Measurements from ENCODE around the gene SEMG2. TPM values are rescaled to one million over a fixed set of nuclear protein-coding genes. Genes with fewer than 3 reads are reported as not detected.

SEMG2 gene
- total RNA-seq, 4 donors from 2014 or later, result not detected

DNA sequence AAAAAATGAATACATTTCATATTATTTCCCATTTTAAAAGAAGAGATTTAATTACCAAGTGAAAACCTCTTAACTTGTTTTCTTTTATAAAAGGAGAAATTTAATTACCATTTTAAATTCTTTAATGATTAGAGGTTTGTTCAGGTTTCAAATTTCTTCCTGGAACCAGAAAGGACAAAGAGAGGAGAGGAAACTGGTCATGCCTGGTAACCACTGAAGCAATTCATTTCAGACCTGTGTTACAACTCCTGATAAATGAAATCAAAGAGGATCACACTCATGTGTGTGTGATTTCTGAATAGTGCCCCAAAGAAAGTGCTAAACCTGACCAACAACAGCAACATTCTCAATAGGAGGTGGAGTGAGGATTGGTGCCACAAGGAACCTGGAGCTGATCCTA, 45.8 kb downstream of the SEMG2 start:
- TF ChIP-seq, protein P1, sequence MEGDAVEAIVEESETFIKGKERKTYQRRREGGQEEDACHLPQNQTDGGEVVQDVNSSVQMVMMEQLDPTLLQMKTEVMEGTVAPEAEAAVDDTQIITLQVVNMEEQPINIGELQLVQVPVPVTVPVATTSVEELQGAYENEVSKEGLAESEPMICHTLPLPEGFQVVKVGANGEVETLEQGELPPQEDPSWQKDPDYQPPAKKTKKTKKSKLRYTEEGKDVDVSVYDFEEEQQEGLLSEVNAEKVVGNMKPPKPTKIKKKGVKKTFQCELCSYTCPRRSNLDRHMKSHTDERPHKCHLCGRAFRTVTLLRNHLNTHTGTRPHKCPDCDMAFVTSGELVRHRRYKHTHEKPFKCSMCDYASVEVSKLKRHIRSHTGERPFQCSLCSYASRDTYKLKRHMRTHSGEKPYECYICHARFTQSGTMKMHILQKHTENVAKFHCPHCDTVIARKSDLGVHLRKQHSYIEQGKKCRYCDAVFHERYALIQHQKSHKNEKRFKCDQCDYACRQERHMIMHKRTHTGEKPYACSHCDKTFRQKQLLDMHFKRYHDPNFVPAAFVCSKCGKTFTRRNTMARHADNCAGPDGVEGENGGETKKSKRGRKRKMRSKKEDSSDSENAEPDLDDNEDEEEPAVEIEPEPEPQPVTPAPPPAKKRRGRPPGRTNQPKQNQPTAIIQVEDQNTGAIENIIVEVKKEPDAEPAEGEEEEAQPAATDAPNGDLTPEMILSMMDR (IDR thresholded peaks at IDR 0.05), result no peak
- TF ChIP-seq EP300 (IDR thresholded peaks at IDR 0.05) (no peak), POLR2A (IDR thresholded peaks at IDR 0.05) (no peak)
- DNase-seq (ENCODE audit: low spot score in 2 of 2), result no peak

DNA sequence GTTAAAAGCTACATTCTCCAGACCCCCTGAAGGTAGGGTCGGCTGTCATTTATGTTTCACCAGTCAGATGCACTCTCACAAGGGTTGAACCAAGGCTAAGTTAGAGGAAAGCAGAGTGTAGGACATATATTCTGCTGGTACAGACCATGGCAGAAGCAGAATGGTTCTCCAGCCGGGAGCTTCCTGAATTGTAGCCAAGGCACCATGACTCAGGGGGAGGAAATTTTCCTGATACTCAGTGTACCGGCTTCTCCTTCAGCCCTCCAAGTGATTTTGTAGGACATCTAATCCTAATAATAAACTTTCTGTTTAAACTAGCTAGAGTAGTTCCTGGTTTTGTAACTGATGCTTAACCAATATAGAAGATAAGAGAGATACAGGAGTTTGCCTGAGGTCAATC, 47.4 kb downstream of the SEMG2 start:
- H3K27me3 ChIP-seq, result no peaks in the 10 kb centered on the region
- no peaks in the 10 kb centered on the region for H3K9me3 ChIP-seq
- H3K27ac ChIP-seq, result no peak overlapping the region
- TF ChIP-seq, protein P1 (IDR thresholded peaks at IDR 0.05), result no peak
- no peak for TF ChIP-seq EP300 (IDR thresholded peaks at IDR 0.05)
- TF ChIP-seq POLR2A (IDR thresholded peaks at IDR 0.05), result no peak
- no peaks in the 10 kb centered on the region for H3K36me3 ChIP-seq
- H3K4me3 ChIP-seq, result no peak overlapping the region
- 82 to 88% methylated on average over 3 of the region's 3 CpGs for WGBS, 2 donors
- no peaks in the 10 kb centered on the region for H3K4me1 ChIP-seq
- no peak for DNase-seq (ENCODE audit: low spot score in 2 of 2)

More for the DNA sequence above, 45.8 kb downstream of the SEMG2 start:
- H3K4me3 ChIP-seq, result no peak overlapping the region
- no peaks in the 10 kb centered on the region for H3K27me3 ChIP-seq
- H3K9me3 ChIP-seq, result no peaks in the 10 kb centered on the region
- H3K27ac ChIP-seq, result no peak overlapping the region
- H3K4me1 ChIP-seq, result no peaks in the 10 kb centered on the region
- H3K36me3 ChIP-seq, result no peaks in the 10 kb centered on the region

DNA sequence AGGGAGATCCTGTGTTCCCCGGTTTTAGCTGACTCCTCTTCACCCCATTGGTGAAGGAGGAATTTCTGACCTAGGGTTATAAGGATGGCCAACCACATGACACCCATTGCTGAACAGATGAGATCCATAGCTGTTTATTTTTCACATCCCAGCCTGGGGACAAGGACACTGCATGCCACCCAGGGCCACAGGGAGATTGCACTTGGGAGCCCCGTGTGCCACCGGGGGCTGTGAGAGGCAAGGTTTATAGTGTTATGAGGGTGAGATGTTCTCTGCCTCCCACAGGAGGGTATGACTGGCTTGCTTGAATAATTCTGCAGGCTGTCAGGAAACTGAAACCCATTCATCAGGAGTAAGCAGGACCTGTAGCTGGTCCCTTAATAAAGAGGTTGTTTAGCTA, 47.9 kb downstream of the SEMG2 start:
- 76 to 91% methylated on average over 3 of the region's 3 CpGs for WGBS, 2 donors
- DNase-seq (ENCODE audit: low spot score in 2 of 2), result no peak

DNA sequence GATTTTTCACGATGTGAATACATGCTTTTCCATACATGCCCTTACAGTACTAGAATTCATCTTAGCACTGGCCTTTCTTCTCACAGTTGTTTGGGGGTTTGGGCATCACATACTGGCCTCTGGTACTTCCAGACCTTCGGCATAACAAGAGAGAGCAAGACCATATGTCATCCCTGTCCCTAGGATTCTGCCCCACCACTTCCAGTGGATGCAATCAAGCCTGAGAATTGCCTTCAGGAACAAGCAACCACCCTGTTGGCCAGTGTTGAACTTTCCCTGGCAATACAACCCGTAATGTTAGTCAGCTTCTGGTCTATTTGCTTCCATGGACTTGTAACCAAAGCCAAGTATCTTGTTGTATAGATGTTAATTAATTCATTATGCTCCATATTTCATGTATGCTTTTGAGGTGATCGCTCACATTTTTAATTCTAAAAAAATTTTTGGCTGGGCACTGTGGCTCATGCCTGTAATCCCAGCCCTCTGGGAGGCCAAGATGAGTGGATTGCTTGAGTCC, 48.6 kb downstream of the SEMG2 start:
- Histone ChIP-seq H3K9me3 (no peaks in the 10 kb centered on the region), H3K36me3 (no peaks in the 10 kb centered on the region), H3K27ac (no peak overlapping the region), H3K27me3 (no peaks in the 10 kb centered on the region), H3K4me3 (no peak overlapping the region), H3K4me1 (no peaks in the 10 kb centered on the region)
- 80 to 92% methylated on average over 4 of the region's 4 CpGs for WGBS, 2 donors
- no peak for DNase-seq (ENCODE audit: low spot score in 2 of 2)
- no peak for TF ChIP-seq POLR2A (IDR thresholded peaks at IDR 0.05)
- TF ChIP-seq, protein P1 (IDR thresholded peaks at IDR 0.05), result no peak
- TF ChIP-seq EP300 (IDR thresholded peaks at IDR 0.05), result no peak

More for the DNA sequence above, 47.9 kb downstream of the SEMG2 start:
- Histone ChIP-seq H3K36me3 (no peaks in the 10 kb centered on the region), H3K9me3 (no peaks in the 10 kb centered on the region), H3K27ac (no peak overlapping the region), H3K4me3 (no peak overlapping the region), H3K4me1 (no peaks in the 10 kb centered on the region), H3K27me3 (no peaks in the 10 kb centered on the region)
- TF ChIP-seq EP300 (IDR thresholded peaks at IDR 0.05), result no peak
- TF ChIP-seq POLR2A (IDR thresholded peaks at IDR 0.05), result no peak
- TF ChIP-seq, protein P1 (IDR thresholded peaks at IDR 0.05), result no peak

Other genes starting within 250 kb of the SEMG2 start
- under 1 TPM in 2 of 4 donors, not detected in 2; 0.21 to 0.22 TPM for gene KCNS1, start 120.2 kb upstream of the SEMG2 start, total RNA-seq
- not detected for gene WFDC5, start 106.2 kb upstream of the SEMG2 start, total RNA-seq
- gene WFDC12, start 96.9 kb upstream of the SEMG2 start, total RNA-seq, result not detected
- gene PI3, start 46.5 kb upstream of the SEMG2 start, total RNA-seq, result not detected
- gene SEMG1, start 14.3 kb upstream of the SEMG2 start, total RNA-seq, result not detected
- 100 to 1,000 TPM; 103 to 371 (median 129) TPM for gene SLPI, start 33.2 kb downstream of the SEMG2 start, total RNA-seq
- under 1 TPM in 1 of 4 donors, not detected in 3; 0.44 TPM for gene RBPJL, start 85.5 kb downstream of the SEMG2 start, total RNA-seq
- not detected for gene MATN4, start 86.9 kb downstream of the SEMG2 start, total RNA-seq
- gene SDC4, start 127.1 kb downstream of the SEMG2 start, total RNA-seq, result 10 to 100 TPM; 41.2 to 72.5 (median 63.4) TPM
- 10 to 100 TPM; 19.2 to 35.6 (median 25.2) TPM for gene SYS1, start 141.8 kb downstream of the SEMG2 start, total RNA-seq
- not detected for gene TP53TG5, start 157.0 kb downstream of the SEMG2 start, total RNA-seq
- gene DBNDD2, start 186.9 kb downstream of the SEMG2 start, total RNA-seq, result 10 to 100 TPM; 36.3 to 63.3 (median 51.1) TPM
- 10 to 100 TPM; 54.6 to 82.8 (median 69.7) TPM for gene PIGT, start 194.8 kb downstream of the SEMG2 start, total RNA-seq
- gene WFDC2, start 248.4 kb downstream of the SEMG2 start, total RNA-seq, result 1 to 10 TPM in 1 of 4 donors, under 1 TPM in 1, not detected in 2; 0.84 to 3.5 TPM